ENCODE data around the gene ATP8A2. TPM values are rescaled to one million over a fixed set of nuclear protein-coding genes. Genes with fewer than 3 reads are reported as not detected.

Gene ATP8A2
- total and polyA plus RNA-seq, 9 of the 15 experiments (the other 6 are each of a cell fraction or from before 2014, with no cell fraction given) = under 0.01 to 0.33 (median 0.06) TPM; not detected in 4

- TF ChIP-seq STAT5A (IDR thresholded peaks at IDR 0.05; ENCODE audit: borderline replicate concordance, low read length) (no peak), ZNF316 (IDR thresholded peaks at IDR 0.05) (peak; percentile 95), ZNF518B (CRISPR knock-in tag; IDR thresholded peaks at IDR 0.05) (no peak), KDM5B (IDR thresholded peaks at IDR 0.05; ENCODE audit: insufficient replicate concordance, low read depth, low read length) (no peak), STAT5B (CRISPR knock-in tag; IDR thresholded peaks at IDR 0.05) (no peak), POLR2A (conservative IDR thresholded peaks at IDR 0.05) (peak; percentile 53; the same call in 1 of the 2 replicates), CEBPB (tag; IDR thresholded peaks at IDR 0.05) (peak; percentile 30; the same call in 1 of the 2 replicates), ID3 (CRISPR knock-in tag; IDR thresholded peaks at IDR 0.05) (no peak), ID3 (tag; IDR thresholded peaks at IDR 0.05) (peak; percentile 75; the same call in 1 of the 2 replicates), ZNF121 (CRISPR knock-in tag; conservative IDR thresholded peaks at IDR 0.05) (no peak), TRIM24 (IDR thresholded peaks at IDR 0.05) (no peak), ZC3H4 (CRISPR knock-in tag; IDR thresholded peaks at IDR 0.05; ENCODE audit: borderline replicate concordance) (no peak), JUND (IDR thresholded peaks at IDR 0.05; ENCODE audit: borderline replicate concordance, low read depth, low read length) (peak; percentile 84), JUND (tag; IDR thresholded peaks at IDR 0.05; ENCODE audit: borderline replicate concordance, low read depth, low read length) (peak; percentile 66), CXXC5 (CRISPR knock-in tag; IDR thresholded peaks at IDR 0.05) (peak; percentile 24; the same call in 1 of the 2 replicates), ZNF311 (CRISPR knock-in tag; IDR thresholded peaks at IDR 0.05) (no peak), TFAM (CRISPR knock-in tag; conservative IDR thresholded peaks at IDR 0.05) (no peak), ATF3 (IDR thresholded peaks at IDR 0.05) (peak; percentile 87), ATF3 (CRISPR knock-in tag; conservative IDR thresholded peaks at IDR 0.05) (no peak), RBM17 (IDR thresholded peaks at IDR 0.05; ENCODE audit: borderline replicate concordance, low read depth, low read length) (no peak), KLF16 (IDR thresholded peaks at IDR 0.05) (no peak), CHD1 (IDR thresholded peaks at IDR 0.05; ENCODE audit: low read length) (no peak), CREB5 (CRISPR knock-in tag; IDR thresholded peaks at IDR 0.05) (no peak), BRD4 (IDR thresholded peaks at IDR 0.05) (no peak), L3MBTL2 (IDR thresholded peaks at IDR 0.05) (peak; percentile 92)
Observed at GRCh38 chr13:25380082-25380481, 8.3 kb downstream of the ATP8A2 start (continued).

Measured in K562 (cell line).